K562 (cell line): ENCODE measurements around the gene PPP1R14B. TPM values are rescaled to one million over a fixed set of nuclear protein-coding genes. Genes with fewer than 3 reads are reported as not detected.

ENCODE experiments used
- BCL6 ChIP-seq: fragments of 250-450 bp; sonication (Bioruptor Pico); IDR thresholded peaks from 2 replicates; pipeline ENCODE4 v1.4.0; 2020
- BRF1 ChIP-seq: IDR thresholded peaks from 3 replicates; pipeline ENCODE4 v1.6.1; 2011; ENCODE audit warnings: borderline replicate concordance, mild to moderate bottlenecking; ENCODE audit not compliant: insufficient read length; ENCODE audit errors: extremely low read depth
- CBX1 ChIP-seq: sonication (generic); IDR thresholded peaks from 2 replicates; pipeline ENCODE4 v1.6.1; 2016; ENCODE audit warnings: antibody characterized with exemption, low read depth, mild to moderate bottlenecking
- ELF1 ChIP-seq: fragments of 200-800 bp; sonication (Bioruptor generic); IDR thresholded peaks from 2 replicates; pipeline ENCODE4 v1.6.1; 2016; ENCODE audit warnings: missing genetic modification characterization, missing compliant biosample characterization
- FOXP1 ChIP-seq: sonication (generic); formaldehyde crosslinking; IDR thresholded peaks from 2 replicates; pipeline ENCODE4 v1.8.0; 2022; ENCODE audit warnings: mild to moderate bottlenecking, missing genetic modification reagents
- HMGN3 ChIP-seq: IDR thresholded peaks from 2 replicates; pipeline ENCODE4 v1.6.1; 2011; ENCODE audit warnings: borderline replicate concordance, low read depth, mild to moderate bottlenecking, mixed read lengths, low read length; ENCODE audit not compliant: insufficient read length; ENCODE audit errors: extremely low read depth
- HNRNPK ChIP-seq: fragments of 200-400 bp; formaldehyde crosslinking; IDR thresholded peaks from one replicate; pipeline ENCODE4 v1.6.1; 2018; ENCODE audit warnings: mild to moderate bottlenecking, low read depth, low read length; ENCODE audit not compliant: poor library complexity, severe bottlenecking
- KDM5B ChIP-seq: fragments of 200-600 bp; sonication (generic); IDR thresholded peaks from 2 replicates; pipeline ENCODE4 v1.6.1; 2012; ENCODE audit warnings: low read depth, mild to moderate bottlenecking, moderate library complexity, low read length, control low read depth, inconsistent platforms; ENCODE audit not compliant: insufficient replicate concordance
- NEUROD1 ChIP-seq: fragments of 150-350 bp; IDR thresholded peaks from 2 replicates; pipeline ENCODE4 v1.6.1; 2014; ENCODE audit warnings: borderline replicate concordance, low read length, low read depth; ENCODE audit not compliant: partially characterized antibody
- NFIC ChIP-seq: fragments of 450-650 bp; IDR thresholded peaks from 2 replicates; pipeline ENCODE4 v1.6.1; 2017; ENCODE audit warnings: mild to moderate bottlenecking, inconsistent platforms
- PCBP2 ChIP-seq: fragments of 200-400 bp; formaldehyde crosslinking; IDR thresholded peaks from 2 replicates; pipeline ENCODE4 v1.6.1; 2018; ENCODE audit warnings: low read length, low read depth, mild to moderate bottlenecking, moderate library complexity; ENCODE audit not compliant: poor library complexity, severe bottlenecking
- PHF8 ChIP-seq: fragments of 200-600 bp; sonication (generic); IDR thresholded peaks from 2 replicates; pipeline ENCODE4 v1.6.1; 2012; ENCODE audit warnings: mixed run types, mild to moderate bottlenecking, inconsistent platforms, low read length, moderate library complexity, borderline replicate concordance
- RBM14 ChIP-seq: fragments of 200-400 bp; formaldehyde crosslinking; IDR thresholded peaks from 2 replicates; pipeline ENCODE4 v1.6.1; 2018; ENCODE audit warnings: low read depth, mild to moderate bottlenecking, low read length, moderate library complexity, borderline replicate concordance; ENCODE audit not compliant: insufficient read depth
- SIRT6 ChIP-seq: IDR thresholded peaks from one replicate; pipeline ENCODE4 v1.6.1; 2012; ENCODE audit warnings: low read depth, mild to moderate bottlenecking, control low read depth, inconsistent platforms, low read length, moderate library complexity
- SMAD3 ChIP-seq: fragments of 450-650 bp; formaldehyde crosslinking; conservative IDR thresholded peaks from 2 replicates; pipeline ENCODE4 v1.4.0; 2020; ENCODE audit warnings: mild to moderate bottlenecking
- SREBF2 ChIP-seq: sonication (generic); formaldehyde crosslinking; IDR thresholded peaks from 2 replicates; pipeline ENCODE4 v1.4.0; 2020; ENCODE audit warnings: mild to moderate bottlenecking, missing genetic modification reagents
- SRSF3 ChIP-seq: fragments of 200-400 bp; formaldehyde crosslinking; IDR thresholded peaks from 2 replicates; pipeline ENCODE4 v1.6.1; 2016; ENCODE audit warnings: mild to moderate bottlenecking, low read length, moderate library complexity; ENCODE audit not compliant: insufficient read depth
- TOE1 ChIP-seq, 2 experiments: fragments of 450-650 bp in 1 of 2; sonication (generic) in 1 of 2; formaldehyde crosslinking in 1 of 2; IDR thresholded peaks; 2 replicates each; pipeline versions ENCODE4 v1.7.1 to v1.8.0; 2016 to 2022; ENCODE audit warnings: borderline replicate concordance in 2 of 2, mild to moderate bottlenecking in 2 of 2, antibody characterized with exemption in 1 of 2, inconsistent platforms in 1 of 2, low read depth in 1 of 2, missing genetic modification reagents in 1 of 2, moderate library complexity in 1 of 2
- ZNF507 ChIP-seq: conservative IDR thresholded peaks from 2 replicates; pipeline ENCODE4 v1.6.1; 2017; ENCODE audit warnings: missing genetic modification characterization, missing compliant biosample characterization
- polyA plus RNA-seq, 8 experiments: library from polyadenylated mRNA; depleted of rRNA in 4 of 8; stranded (reverse) in 5 of 8; unstranded in 3 of 8; fragments of >200 nt; fragmentation: Nextera tagmentation in 2 of 8; fragmentation: Illumina TruSeq in 1 of 8; extraction: Ambion mirVana in 2 of 8; extraction: Trizol in 1 of 8; gene quantifications; 2 replicates each; pipeline versions ENCODE4 v1.2.1 to v1.2.3, GENCODE V29; 2011 to 2014; ENCODE audit warnings: inconsistent platforms in 1 of 8, missing spikeins in 1 of 8
- total RNA-seq, 7 experiments: library from RNA; depleted of rRNA in 6 of 7; stranded (reverse); fragments of >200 nt in 6 of 7; fragmentation: Illumina TruSeq in 2 of 7; extraction: Trizol in 2 of 7; gene quantifications; 2 replicates each; pipeline versions ENCODE4 v1.2.1 to v1.2.3, GENCODE V29; 2011 to 2021; ENCODE audit warnings: low replicate concordance in 1 of 7
- TF ChIP-seq, protein P1 (sequence below), 2 experiments: fragments of 450-650 bp; conservative IDR thresholded peaks; 2 replicates each; pipeline ENCODE4 v1.6.1; 2017; ENCODE audit warnings: mild to moderate bottlenecking in 2 of 2, moderate library complexity in 2 of 2
- TF ChIP-seq, protein P2 (sequence below): fragments of 250-450 bp; sonication (Bioruptor Pico); IDR thresholded peaks from 2 replicates; pipeline ENCODE4 v1.5.0; 2021; ENCODE audit warnings: mild to moderate bottlenecking, moderate library complexity

PPP1R14B gene
- total and polyA plus RNA-seq, 9 of the 15 experiments (the other 6 are each of a cell fraction or from before 2014, with no cell fraction given): 7.7 to 566 (median 212) TPM

DNA sequence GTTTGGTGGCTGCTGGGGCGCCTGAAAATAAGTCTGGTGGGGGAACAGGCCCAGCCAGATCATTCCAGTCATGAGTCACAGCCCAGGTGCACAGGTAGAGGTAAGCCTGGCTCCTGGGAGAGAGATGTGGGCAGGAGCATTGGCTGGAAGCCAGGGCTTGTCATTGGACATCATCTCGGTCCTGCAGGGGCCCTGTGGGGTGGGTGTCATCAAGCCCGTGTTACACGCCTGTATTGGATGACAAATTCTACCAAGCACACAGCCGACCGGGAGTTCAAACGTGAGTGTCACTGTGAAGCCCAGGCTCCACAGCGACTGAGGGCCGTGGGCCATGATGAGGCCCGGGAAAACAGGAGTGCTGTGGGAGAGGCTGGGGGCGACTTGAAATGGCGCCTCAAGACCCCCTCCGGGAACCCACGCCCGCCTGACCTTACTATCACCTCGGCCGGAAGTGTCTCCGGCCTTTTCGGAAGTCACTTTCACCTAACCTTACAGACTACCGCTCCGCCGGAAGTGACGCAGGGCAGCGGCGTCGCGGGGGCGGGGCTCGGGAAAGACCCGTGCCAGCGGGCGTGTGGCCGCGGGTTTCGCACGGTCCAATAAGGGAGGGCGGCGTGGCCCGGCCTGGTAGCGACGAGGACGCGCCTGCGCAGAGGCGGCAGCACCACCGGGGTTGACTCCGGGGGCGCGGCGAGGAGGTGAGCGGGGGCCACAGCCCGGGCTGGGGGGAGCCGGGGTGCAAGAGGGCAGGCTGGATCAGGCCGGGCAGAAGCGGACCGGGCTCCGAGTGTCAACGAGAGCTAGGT lies 6.1 kb downstream of the PPP1R14B start, which contains the start of gene FKBP2 (continued):
- peak; percentile 90 for TF ChIP-seq HMGN3
- TF ChIP-seq NEUROD1: peak; percentile 36
- TF ChIP-seq NFIC: peak; percentile 86
- no peak for TF ChIP-seq SREBF2 (CRISPR knock-in tag)
- TF ChIP-seq, protein P1, sequence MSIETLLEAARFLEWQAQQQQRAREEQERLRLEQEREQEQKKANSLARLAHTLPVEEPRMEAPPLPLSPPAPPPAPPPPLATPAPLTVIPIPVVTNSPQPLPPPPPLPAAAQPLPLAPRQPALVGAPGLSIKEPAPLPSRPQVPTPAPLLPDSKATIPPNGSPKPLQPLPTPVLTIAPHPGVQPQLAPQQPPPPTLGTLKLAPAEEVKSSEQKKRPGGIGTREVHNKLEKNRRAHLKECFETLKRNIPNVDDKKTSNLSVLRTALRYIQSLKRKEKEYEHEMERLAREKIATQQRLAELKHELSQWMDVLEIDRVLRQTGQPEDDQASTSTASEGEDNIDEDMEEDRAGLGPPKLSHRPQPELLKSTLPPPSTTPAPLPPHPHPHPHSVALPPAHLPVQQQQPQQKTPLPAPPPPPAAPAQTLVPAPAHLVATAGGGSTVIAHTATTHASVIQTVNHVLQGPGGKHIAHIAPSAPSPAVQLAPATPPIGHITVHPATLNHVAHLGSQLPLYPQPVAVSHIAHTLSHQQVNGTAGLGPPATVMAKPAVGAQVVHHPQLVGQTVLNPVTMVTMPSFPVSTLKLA (conservative IDR thresholded peaks at IDR 0.05): peak; percentile 91 to 93
- TF ChIP-seq, protein P2, sequence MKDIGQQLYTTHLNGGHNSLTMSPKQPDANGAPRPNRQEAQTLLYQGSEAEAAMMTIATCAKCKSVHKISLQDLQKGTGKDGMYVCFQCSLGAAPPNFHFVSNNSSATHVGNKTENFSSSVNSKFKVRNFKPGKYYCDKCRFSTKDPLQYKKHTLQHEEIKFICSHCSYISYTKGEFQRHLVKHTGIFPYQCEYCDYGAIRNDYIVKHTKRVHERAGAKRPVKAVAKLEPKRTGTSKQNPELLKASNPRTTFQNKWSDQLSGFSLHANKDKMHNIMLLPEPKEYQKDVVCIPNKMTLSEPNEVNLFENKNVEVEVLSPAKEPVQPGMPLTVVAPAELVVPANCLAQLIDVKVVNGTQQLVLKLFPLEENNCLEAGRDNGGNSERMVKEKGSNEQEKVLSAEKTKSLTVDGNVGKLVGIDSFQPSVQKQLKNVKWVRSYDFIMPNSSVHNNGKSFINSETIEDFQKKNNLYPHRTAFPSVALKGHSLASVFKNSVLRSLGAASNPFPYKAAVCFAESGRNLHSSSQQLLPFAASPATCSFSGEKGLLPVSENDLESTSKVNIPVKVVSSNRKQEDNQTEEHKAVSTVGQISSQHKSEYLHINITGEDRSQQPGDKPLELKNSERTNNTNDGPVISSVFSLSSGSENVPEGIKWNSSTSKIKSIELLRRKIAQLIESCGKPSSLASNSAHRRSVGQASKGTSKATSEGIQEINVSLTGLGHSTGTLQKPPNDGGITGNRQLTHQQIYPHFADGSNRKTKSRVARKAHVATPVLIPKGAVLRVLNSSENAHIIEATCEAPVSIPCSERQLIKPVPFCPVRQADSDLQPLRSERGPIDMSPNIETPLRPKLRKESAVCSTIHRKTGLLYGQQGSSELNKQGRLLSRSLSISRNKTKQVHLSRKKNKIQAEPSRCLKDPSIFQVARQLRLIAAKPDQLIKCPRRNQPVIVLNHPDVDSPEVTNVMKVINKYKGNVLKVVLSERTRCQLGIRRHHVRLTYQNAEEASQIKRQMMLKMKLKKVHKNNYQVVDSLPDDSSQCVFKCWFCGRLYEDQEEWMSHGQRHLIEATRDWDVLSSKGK (CRISPR knock-in tag): no peak
- no peak for TF ChIP-seq ZNF507 (tag)
- TF ChIP-seq PHF8: peak; percentile 88; the same call in 1 of the 2 replicates
- no peak for TF ChIP-seq SIRT6
- TF ChIP-seq KDM5B: peak; percentile 92
- TF ChIP-seq SRSF3: no peak
- no peak for TF ChIP-seq PCBP2
- TF ChIP-seq FOXP1 (CRISPR knock-in tag): no peak
- TF ChIP-seq BRF1: no peak
- no peak for TF ChIP-seq BCL6 (CRISPR knock-in tag)
- TF ChIP-seq RBM14: 0 out of 2 replicates have a peak, but pooled peaks have one; percentile 46
- no peak for TF ChIP-seq HNRNPK
- peak; percentile 69; the same call in 1 of the 2 replicates for TF ChIP-seq SMAD3 (CRISPR knock-in tag)
- 0 out of 2 replicates have a peak, but pooled peaks have one; percentile 47 for TF ChIP-seq CBX1
- peak; percentile 76 for TF ChIP-seq ELF1
- TF ChIP-seq TOE1 (IDR thresholded peaks at IDR 0.05; ENCODE audit: borderline replicate concordance): peak; percentile 58; the same call in 1 of the 2 replicates
- no peak for TF ChIP-seq TOE1 (CRISPR knock-in tag; IDR thresholded peaks at IDR 0.05; ENCODE audit: borderline replicate concordance, low read depth)
